ENCODE data around the gene SNRPD3.

- TF ChIP-seq TAF1 (conservative IDR thresholded peaks at IDR 0.05) (no peak), YY1 (IDR thresholded peaks at IDR 0.05) (no peak), HNF4G (IDR thresholded peaks at IDR 0.05) (no peak), CTCF (IDR thresholded peaks at IDR 0.05; ENCODE audit: low read depth, low read length, missing input control) (peak; percentile 28), MAX (IDR thresholded peaks at IDR 0.05) (no peak), JUND (IDR thresholded peaks at IDR 0.05) (no peak), RAD21 (IDR thresholded peaks at IDR 0.05) (peak in 1 of 2 donors; percentile 46), REST (IDR thresholded peaks at IDR 0.05) (no peak), NR2F2 (IDR thresholded peaks at IDR 0.05) (no peak), ATF3 (IDR thresholded peaks at IDR 0.05) (no peak), EGR1 (IDR thresholded peaks at IDR 0.05; ENCODE audit: low read depth in 2 of 2) (no peak), SP1 (IDR thresholded peaks at IDR 0.05) (no peak), HNF4A (conservative IDR thresholded peaks at IDR 0.05) (no peak), GABPA (IDR thresholded peaks at IDR 0.05 in 1 of 2, conservative IDR thresholded peaks at IDR 0.05 in 1 of 2) (no peak)
Observed at GRCh38 chr22:24542641-24543040, 13.2 kb upstream of the SNRPD3 start.

Measured in liver (tissue), 3 donors.